Skin of body (tissue), 2 donors: ENCODE measurements around the gene SFTPB. TPM values are rescaled to one million over a fixed set of nuclear protein-coding genes. Genes with fewer than 3 reads are reported as not detected.
"Not testable (repeated sequence)": the region's sequence is repeated elsewhere in the genome, so short reads cannot be mapped to it uniquely, and the experiment has no call there.

Experiments used
- DNase-seq: peaks from one replicate; lab custom pipeline; 2025; lab: John Stamatoyannopoulos, UW
- total RNA-seq: library from RNA; depleted of rRNA; stranded (reverse); fragments of >200 nt; gene quantifications from one replicate; pipeline ENCODE4 v1.2.3, GENCODE V29; 2014

The SFTPB gene
- total RNA-seq, 1 donor from 2014 or later: not detected

- DNase-seq: no peak
These were observed 8.0 kb upstream of the SFTPB start for GRCh38 chr2:85675866-85676548.

GRCh38 chr2:85675427-85675826 is 7.4 kb upstream of the SFTPB start:
- no peak for DNase-seq

- no peak for DNase-seq
These were observed 6.4 kb upstream of the SFTPB start for GRCh38 chr2:85674417-85674816.

DNA sequence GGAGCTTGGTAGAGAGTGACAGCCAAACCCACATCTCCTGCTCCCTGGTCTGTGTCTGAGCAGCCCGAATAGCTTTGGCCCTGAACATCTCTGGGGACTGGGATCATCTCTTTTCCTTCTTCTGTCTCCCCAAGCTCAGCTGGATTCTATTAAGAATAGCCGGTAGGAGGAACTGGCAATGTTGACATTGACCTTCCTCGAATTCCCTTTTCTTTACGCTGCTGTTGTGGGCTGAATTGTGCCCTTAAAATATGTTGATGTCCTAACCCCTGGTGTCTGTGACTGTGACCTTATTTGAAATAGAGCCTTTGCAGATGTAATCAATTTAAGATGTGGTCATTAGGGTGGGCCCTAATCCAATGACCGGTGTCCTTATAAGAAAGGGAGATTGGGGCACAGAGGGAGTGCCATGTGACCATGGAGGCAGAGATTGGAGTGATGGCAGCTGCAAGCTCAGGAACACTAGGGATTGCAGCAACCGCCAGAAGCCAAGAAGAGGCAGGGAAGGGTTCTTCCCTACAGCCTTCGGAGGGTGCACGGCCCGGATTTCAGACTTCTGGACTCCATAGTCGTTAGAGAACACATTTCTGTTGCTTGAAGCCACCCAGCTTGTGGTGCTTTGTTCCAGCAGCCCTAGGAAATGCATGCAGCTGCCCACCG is 5.8 kb upstream of the SFTPB start:
- DNase-seq: no peak

DNA sequence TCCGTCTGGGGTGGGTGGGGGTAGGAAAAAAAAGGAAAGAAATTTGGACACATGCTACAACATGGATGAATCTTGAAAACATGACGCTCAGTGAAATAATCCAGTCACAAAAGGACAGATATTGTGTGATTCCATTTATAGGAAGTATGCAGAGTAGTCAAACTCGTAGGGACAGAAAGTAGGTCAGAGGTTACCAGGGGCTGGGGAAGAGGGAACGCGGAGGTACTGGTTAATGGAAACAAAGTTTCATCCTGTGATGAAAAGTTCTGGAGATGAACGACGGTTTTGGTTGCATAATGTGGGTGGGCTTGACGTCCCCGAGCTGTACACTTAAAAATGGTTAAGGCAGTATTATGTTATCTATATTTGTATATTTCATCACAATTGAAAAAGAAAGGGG is 4.5 kb upstream of the SFTPB start:
- no peak for DNase-seq

- not testable (repeated sequence) for DNase-seq
These were observed 2.4 kb upstream of the SFTPB start for GRCh38 chr2:85670416-85670815.

DNA sequence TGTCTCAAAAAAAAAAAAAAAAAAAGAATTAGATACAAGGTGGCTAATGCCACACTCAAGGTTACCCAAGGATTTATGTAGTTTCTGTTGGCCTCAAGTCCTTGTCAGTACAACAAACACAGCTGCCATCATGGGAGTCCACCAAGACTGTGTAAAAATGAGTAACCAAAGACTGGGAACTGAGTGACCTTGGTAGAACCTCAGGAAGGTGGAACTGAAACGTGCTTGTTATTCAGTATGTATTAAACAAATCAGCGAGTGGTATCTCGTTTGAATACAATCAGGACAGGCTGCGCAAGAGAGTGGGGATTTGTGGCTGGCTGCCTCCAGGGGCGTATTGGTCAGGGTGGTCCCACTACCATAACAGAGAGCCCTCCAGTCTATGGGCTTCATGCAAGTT is 1.6 kb upstream of the SFTPB start:
- DNase-seq: no peak

DNA sequence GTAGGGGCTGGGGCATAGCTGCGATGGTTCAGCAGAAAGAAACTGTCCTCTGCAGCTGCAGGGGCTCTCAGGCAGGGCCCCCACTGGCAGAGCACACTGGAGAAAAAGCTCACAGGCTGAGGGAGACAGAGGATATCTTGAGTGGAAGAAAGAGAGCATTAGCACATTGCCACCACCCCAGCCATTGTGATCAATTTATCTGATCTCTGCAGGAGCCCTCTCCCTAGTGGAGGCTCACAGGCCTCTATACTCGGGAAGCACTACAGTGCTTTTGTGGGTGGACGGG is 801 bp upstream of the SFTPB start:
- DNase-seq: no peak

DNA sequence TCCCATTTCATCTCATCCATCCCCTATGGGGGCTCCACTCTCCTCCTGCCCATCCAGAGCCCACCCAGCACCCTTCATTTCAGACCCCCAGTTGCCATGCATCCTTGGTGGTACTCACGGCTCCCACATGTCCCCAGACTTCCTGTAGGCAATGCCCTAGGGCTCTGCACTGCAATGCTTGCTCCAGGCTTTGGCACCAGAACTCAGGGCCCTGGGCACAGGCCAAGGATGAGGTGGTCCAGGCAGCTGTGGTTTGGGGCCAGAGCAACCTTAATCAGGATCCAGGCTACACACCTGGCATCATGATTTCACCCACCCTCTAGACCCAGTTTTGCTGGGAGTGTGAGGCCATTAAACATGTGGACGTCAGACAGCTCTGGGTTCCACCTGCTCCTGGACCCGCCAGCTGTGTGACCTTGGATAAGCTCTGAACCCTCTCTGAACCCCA is 414 bp downstream of the SFTPB start:
- DNase-seq: no peak

- no peak for DNase-seq
These were observed 1.3 kb downstream of the SFTPB start for GRCh38 chr2:85666435-85667316.

GRCh38 chr2:85666016-85666415 is 2.0 kb downstream of the SFTPB start:
- DNase-seq: no peak

DNA sequence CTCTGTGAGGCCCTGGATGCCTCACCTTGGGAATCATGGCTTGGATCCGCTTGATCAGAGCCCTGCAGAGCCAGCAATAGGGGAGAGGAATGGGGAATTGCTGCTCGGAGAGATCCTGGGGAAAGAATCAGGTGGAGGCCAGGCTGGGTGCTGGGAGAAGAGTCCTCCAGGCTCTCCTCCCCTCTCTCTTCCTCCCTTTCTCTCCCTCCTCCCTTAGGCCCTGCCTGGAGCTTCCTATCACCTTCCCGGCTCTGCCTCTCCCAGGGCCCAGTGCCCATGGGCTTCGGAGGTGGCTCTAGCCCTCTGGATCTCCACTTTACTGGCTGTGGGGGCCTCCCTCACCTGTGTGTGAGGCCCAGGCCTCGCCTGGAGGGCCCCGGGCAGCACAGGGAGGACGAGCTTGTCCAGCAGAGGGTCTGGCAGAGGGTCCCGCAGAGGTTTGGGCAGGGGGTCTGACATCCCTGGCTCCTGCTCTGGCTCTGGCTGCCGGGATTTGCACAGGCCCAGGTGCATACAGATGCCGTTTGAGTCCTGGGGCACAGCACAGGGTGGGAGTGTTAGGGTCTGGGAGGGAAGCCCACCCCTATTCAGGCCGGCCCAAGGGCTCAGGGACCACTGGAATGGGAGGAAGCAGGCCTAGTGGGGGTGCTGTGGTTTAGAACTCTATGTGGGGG is 2.6 kb downstream of the SFTPB start:
- DNase-seq: no peak

DNA sequence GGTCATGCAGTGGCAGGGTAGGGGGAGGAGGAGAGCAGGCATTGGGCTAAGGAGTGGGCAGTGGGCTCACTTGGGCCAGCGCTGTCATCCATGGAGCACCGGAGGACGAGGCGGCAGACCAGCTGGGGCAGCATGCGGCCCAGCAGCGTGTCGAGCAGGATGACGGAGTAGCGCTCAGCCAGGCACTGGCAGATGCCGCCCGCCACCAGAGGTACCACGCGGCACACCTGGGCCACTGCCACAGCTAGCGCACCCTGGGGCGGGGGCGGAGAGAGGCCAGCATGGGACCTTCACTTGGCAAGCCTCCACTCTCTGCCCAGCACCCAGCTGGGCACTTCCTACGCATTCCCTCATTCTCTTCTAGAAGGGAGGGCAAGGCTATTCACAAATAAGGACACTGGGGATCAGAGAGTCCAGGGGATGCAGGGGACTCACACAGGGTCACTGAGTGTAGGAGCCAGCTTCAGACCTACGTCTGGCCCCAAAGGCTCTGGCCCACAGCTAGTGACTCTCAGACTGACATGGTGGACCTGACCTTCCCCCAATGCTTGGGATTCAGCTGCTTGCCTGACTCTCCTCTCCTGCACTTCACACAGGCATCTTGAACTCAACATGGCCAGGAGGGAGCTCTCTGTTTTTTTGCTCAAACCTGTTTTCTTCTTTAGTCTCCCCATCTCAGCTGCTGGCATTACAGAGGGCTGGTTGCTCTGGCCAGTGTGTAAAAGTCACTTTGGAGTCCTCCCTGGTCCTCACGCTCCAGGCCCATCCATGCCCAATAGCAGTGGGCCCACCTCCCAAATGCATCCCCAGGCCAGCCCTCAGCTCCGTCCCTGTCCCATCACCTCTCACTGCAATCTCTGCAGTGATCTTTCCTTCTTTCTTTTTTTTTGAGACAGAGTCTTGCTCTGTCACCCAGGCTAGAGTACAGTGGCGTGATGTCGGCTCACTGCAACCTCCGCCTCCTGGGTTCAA is 4.1 kb downstream of the SFTPB start:
- DNase-seq: no peak

- DNase-seq: no peak
These were observed 5.0 kb downstream of the SFTPB start for GRCh38 chr2:85662899-85663593.

- DNase-seq: no peak
These were observed 6.7 kb downstream of the SFTPB start for GRCh38 chr2:85661139-85661858.

DNA sequence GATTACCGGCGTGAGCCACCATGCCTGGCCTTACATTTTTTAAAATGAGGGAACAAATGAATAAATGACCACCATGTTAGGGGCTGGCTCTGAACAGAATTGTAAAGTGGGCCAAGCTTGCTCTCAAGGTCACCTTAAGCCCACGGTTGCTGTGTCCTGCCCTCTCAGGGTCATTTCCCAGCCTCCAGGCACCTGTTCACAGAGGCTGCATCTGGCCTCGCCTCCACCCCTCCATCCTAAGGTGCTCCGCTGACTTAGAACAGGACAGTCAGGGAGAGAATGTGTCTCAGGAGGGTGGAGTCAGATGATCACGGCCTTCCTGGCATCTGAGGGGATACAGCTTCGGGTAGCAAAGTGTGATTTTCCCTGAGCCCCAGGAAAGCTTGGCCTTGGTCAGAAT is 7.3 kb downstream of the SFTPB start:
- no peak for DNase-seq

DNA sequence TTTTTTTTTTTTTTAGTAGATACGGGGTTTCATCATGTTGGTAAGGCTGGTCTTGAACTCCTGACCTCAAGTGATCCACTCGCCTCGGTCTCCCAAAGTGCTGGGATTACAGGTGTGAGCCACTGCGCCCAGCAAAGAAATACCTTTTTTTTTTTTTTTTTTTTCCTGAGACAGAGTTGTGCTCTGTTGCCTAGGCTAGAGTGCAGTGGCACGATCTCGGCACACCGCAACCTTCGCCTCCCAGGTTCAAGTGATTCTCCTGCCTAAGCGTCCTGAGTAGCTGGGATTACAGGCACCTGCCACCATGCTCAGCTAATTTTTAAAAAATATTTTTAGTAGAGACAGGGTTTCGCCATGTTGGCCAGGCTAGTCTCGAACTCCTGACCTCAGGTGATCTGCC is 7.7 kb downstream of the SFTPB start:
- not testable (repeated sequence) for DNase-seq

DNA sequence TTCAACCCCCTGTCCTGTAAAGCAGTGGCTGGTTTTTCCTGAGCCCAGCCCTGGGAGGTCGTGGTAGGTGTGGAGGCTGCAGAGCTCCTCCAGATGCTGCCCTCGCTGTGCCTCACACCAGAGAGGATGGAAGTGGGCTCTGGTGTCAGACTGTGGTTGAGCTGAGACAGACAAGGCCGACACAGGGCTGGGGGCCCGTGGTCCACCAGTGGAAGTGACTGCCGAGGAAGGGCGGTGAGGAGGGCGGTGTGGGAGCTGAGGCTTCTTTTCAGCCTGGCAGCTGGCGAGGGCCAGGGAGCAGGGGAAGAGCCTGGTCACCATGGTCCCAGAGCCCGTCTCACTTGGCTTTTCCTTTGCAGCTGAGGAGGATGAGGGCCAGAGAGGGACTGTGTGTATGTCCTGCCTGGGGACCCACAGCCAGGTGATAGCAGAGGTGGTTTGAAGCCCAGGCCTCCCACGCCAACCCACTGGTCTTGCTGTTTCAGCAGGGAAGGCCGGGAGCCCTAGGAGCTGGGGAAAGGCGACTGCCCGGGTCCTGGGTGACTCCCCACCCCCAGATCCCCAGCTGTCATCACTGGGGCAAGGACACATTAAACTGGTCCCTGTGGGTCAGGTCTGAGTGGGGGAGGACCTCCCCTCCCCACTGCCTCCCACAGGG is 8.5 kb downstream of the SFTPB start:
- DNase-seq: no peak

- not testable (repeated sequence) for DNase-seq
These were observed 10.6 kb downstream of the SFTPB start for GRCh38 chr2:85657399-85657798.
